Activated B cell treated with CpG ODN at 0.5 μM for 24 hours (primary cell): ENCODE data around the gene FRZB. TPM values are rescaled to one million over a fixed set of nuclear protein-coding genes. Genes with fewer than 3 reads are reported as not detected.

Source experiments
- ATAC-seq: fragments of 200-7000 bp; cut with Tn5 transposase; one replicate; pipeline ENCODE4 v1.10.0; 2021; ENCODE audit warnings: low read depth, mild to moderate bottlenecking, moderate library complexity
- CTCF ChIA-PET: fragments of 350-600 bp; sonication (Branson Sonifier 250); formaldehyde crosslinking; loops from one replicate; lab custom pipeline; 2021; ENCODE audit warnings: antibody characterized with exemption; lab: Charles Lee
- POLR2A ChIA-PET: fragments of 350-600 bp; sonication (Branson Sonifier 250); formaldehyde crosslinking; loops from one replicate; lab custom pipeline; 2021; ENCODE audit warnings: antibody characterized with exemption; lab: Charles Lee
- DNase-seq: peaks from one replicate; pipeline ENCODE4 v3.0.0; 2022
- H3K27ac Mint-ChIP-seq: one replicate; pipeline ENCODE4 v1.8.0; 2020; ENCODE audit warnings: mixed read lengths
- H3K27me3 Mint-ChIP-seq: one replicate; pipeline ENCODE4 v1.8.0; 2021; ENCODE audit warnings: mixed read lengths
- H3K36me3 Mint-ChIP-seq: one replicate; pipeline ENCODE4 v1.8.0; 2021; ENCODE audit warnings: low read depth, mixed read lengths
- H3K4me1 Mint-ChIP-seq: one replicate; pipeline ENCODE4 v1.8.0; 2021; ENCODE audit warnings: mixed read lengths
- H3K4me3 Mint-ChIP-seq: one replicate; pipeline ENCODE4 v1.8.0; 2020; ENCODE audit warnings: mild to moderate bottlenecking, mixed read lengths
- H3K9me3 Mint-ChIP-seq: one replicate; pipeline ENCODE4 v1.8.0; 2020; ENCODE audit warnings: mixed read lengths
- CTCF ChIP-seq: fragments of 200-600 bp; IDR thresholded peaks from one replicate; pipeline ENCODE4 v1.8.0; 2022; ENCODE audit warnings: antibody characterized with exemption, mild to moderate bottlenecking
- intact Hi-C: fragments of 100-400 bp; cut with micrococcal nuclease; formaldehyde crosslinking; loops from one replicate; pipeline ENCODE4 v1.15.1; 2024
- total RNA-seq: library from RNA; stranded (reverse); gene quantifications from 2 replicates; pipeline ENCODE4 v1.2.3, GENCODE V29; 2022

The FRZB gene
- total RNA-seq, 1 donor from 2014 or later: not detected

- intact Hi-C loops: no loop called here
- ChIA-PET POLR2A (no interaction called here), CTCF (no interaction called here)
- Mint-ChIP-seq H3K9me3 (no peaks in the 10 kb centered on the region), H3K4me1 (no peaks in the 10 kb centered on the region), H3K27ac (no peak overlapping the region), H3K4me3 (no peak overlapping the region), H3K36me3 (no peaks in the 10 kb centered on the region), H3K27me3 (peaks cover 14% of the 10 kb centered on the region)
- ATAC-seq (no peak), DNase-seq (no peak)
- TF ChIP-seq CTCF: no peak
Observed at GRCh38 chr2:182854375-182855105, 11.9 kb downstream of the FRZB start.

GRCh38 chr2:182852801-182853200 is 13.6 kb downstream of the FRZB start:
- Mint-ChIP-seq H3K9me3 (no peaks in the 10 kb centered on the region), H3K27ac (no peak overlapping the region), H3K27me3 (peaks cover 17% of the 10 kb centered on the region), H3K4me1 (no peaks in the 10 kb centered on the region), H3K4me3 (no peak overlapping the region), H3K36me3 (no peaks in the 10 kb centered on the region)
- ChIA-PET POLR2A (no interaction called here), CTCF (no interaction called here)
- no peak for DNase-seq
- ATAC-seq: no peak
- TF ChIP-seq CTCF: no peak
- intact Hi-C loops: no loop called here

GRCh38 chr2:182852090-182852489 is 14.3 kb downstream of the FRZB start:
- H3K9me3 Mint-ChIP-seq: no peaks in the 10 kb centered on the region
- ChIA-PET POLR2A (no interaction called here), CTCF (no interaction called here)
- H3K4me3 Mint-ChIP-seq: no peak overlapping the region
- H3K27ac Mint-ChIP-seq: no peak overlapping the region
- intact Hi-C loops: no loop called here
- no peaks in the 10 kb centered on the region for H3K4me1 Mint-ChIP-seq
- H3K27me3 Mint-ChIP-seq: peaks cover 17% of the 10 kb centered on the region
- ATAC-seq: no peak
- no peaks in the 10 kb centered on the region for H3K36me3 Mint-ChIP-seq
- no peak for DNase-seq
- TF ChIP-seq CTCF: no peak

- no peak for TF ChIP-seq CTCF
- Mint-ChIP-seq H3K36me3 (no peaks in the 10 kb centered on the region), H3K4me3 (no peak overlapping the region), H3K9me3 (no peaks in the 10 kb centered on the region), H3K4me1 (no peaks in the 10 kb centered on the region), H3K27ac (no peak overlapping the region), H3K27me3 (peaks cover 8% of the 10 kb centered on the region)
- no peak for ATAC-seq
- intact Hi-C loops: no loop called here
- POLR2A ChIA-PET: no interaction called here
- no peak for DNase-seq
- CTCF ChIA-PET: no interaction called here
Observed at GRCh38 chr2:182845794-182846417, 20.5 kb downstream of the FRZB start.

- ChIA-PET POLR2A (no interaction called here), CTCF (no interaction called here)
- peaks cover 21% of the 10 kb centered on the region for H3K27me3 Mint-ChIP-seq
- H3K4me1 Mint-ChIP-seq: no peaks in the 10 kb centered on the region
- intact Hi-C loops: no loop called here
- DNase-seq: no peak
- TF ChIP-seq CTCF: no peak
- H3K4me3 Mint-ChIP-seq: no peak overlapping the region
- no peaks in the 10 kb centered on the region for H3K36me3 Mint-ChIP-seq
- no peak overlapping the region for H3K27ac Mint-ChIP-seq
- ATAC-seq: no peak
- H3K9me3 Mint-ChIP-seq: no peaks in the 10 kb centered on the region
Observed at GRCh38 chr2:182836451-182836850, 30.0 kb downstream of the FRZB start.
